HUES6 (cell line): Measurements from ENCODE around the gene PRDM16.

ENCODE experiments used
- H3K27ac ChIP-seq: 2 replicates; pipeline ENCODE4 v1.7.0; 2013; ENCODE audit warnings: low read depth, mild to moderate bottlenecking, low read length, inconsistent platforms
- H3K27me3 ChIP-seq: 2 replicates; pipeline ENCODE4 v1.6.1; 2013; ENCODE audit warnings: low read length; ENCODE audit not compliant: control insufficient read depth, insufficient read depth
- H3K36me3 ChIP-seq: 2 replicates; pipeline ENCODE4 v1.6.1; 2013; ENCODE audit warnings: low read length; ENCODE audit not compliant: control insufficient read depth, insufficient read depth
- H3K4me1 ChIP-seq: 2 replicates; pipeline ENCODE4 v1.6.1; 2013; ENCODE audit warnings: low read length; ENCODE audit not compliant: control insufficient read depth, insufficient read depth
- H3K4me3 ChIP-seq: 2 replicates; pipeline ENCODE4 v1.5.1; 2013; ENCODE audit warnings: low read depth, low read length
- H3K9ac ChIP-seq: one replicate; pipeline ENCODE4 v1.6.1; 2013; ENCODE audit warnings: mild to moderate bottlenecking, low read length
- H3K9me3 ChIP-seq: 2 replicates; pipeline ENCODE4 v1.6.1; 2013; ENCODE audit warnings: low read depth, low read length; ENCODE audit not compliant: control insufficient read depth, insufficient read depth

The PRDM16 gene

DNA sequence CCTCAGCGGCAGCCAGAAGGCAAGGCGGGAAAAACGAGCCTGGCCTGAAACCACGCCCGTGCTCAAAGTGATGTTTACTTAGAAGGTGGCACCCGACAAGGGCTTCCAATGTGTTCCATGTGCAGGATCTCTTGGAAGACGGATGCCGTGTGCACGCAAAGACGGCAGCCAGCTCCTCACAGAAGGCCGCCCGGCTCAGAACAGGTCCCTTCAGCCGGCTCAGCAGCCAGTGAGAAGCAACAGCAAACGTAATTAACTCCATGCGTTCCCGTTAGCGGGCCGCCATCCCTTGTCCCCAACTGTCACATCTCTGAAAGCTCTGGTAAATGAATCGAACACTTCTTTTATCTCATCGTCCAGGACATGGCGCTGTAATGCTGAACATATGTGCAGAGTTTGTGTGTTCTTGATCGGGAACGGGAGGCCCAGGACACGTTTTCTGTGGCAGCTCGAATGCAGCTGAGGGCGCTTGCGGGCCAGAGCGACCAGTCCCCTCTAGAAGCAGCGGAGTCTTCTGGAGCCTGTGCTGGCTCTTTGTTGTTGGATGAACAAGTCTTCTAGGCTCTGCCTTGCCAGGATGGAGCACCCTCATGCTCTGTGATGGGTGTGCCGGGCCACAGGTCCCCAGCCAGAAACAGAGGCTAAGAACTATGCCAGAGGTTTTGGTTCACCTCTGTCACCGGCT, 290.9 kb downstream of the PRDM16 start:
- Histone ChIP-seq H3K4me1 (peaks cover 13% of the 10 kb centered on the region; the same call in 1 of the 2 replicates), H3K9ac (no peak overlapping the region), H3K36me3 (no peaks in the 10 kb centered on the region), H3K27ac (no peak overlapping the region), H3K27me3 (peaks cover 4% of the 10 kb centered on the region; the same call in 1 of the 2 replicates), H3K4me3 (no peak overlapping the region), H3K9me3 (no peaks in the 10 kb centered on the region)

DNA sequence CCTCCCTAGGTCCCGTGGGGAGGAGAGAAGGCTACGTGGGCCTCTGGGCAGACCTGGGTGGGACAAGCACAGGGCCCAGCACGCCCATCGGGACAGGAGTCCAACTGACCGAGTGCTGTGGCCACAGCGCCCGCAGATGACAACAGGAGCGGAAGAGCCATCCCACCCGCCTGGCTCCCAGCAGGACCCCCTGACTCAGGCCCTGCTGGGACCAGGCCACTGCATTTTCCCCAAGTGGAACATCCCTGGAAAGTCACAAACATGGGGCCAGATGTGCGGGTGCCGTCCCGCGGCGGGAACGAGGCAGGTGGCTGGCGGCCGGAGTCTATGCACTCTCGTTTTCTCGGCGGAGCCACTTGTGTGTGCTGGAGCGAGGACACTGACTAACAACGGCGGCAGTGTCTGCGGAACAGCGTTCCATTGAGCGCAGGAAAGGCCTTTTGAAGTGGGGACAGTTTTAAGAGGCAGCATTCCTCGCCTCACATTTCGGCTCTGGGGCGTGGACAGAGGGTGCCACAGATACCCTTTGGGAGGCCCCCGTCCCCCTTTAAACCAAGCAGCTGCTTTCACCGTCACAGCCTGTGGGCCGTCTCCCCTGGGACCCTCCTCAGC, 291.7 kb downstream of the PRDM16 start:
- no peak overlapping the region for H3K4me3 ChIP-seq
- H3K9me3 ChIP-seq = no peaks in the 10 kb centered on the region
- H3K36me3 ChIP-seq = no peaks in the 10 kb centered on the region
- peaks cover 10% of the 10 kb centered on the region; the same call in 1 of the 2 replicates for H3K4me1 ChIP-seq
- no peak overlapping the region for H3K9ac ChIP-seq
- peaks cover 4% of the 10 kb centered on the region; the same call in 1 of the 2 replicates for H3K27me3 ChIP-seq
- H3K27ac ChIP-seq = no peak overlapping the region

DNA sequence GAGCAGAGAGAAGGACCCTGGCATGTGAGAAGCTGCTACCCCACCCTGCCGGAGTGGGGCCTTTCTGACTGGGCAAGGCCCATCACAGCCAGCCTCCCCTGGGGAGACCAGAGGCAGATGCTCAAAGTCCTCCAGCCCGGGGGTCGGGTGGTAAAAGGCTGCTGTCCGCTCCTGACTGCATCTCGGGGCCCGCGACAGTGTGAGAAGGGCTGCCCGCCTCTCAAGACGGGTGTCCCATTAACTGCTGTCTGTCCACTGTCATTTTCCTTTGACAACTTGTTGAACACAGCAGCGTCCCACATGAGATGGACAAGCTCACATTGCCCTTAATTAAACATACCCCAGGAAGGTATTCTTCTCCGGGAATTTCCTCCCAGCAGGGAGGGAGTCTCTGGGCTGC, 294.0 kb downstream of the PRDM16 start:
- H3K4me3 ChIP-seq = no peak overlapping the region
- no peak overlapping the region for H3K9ac ChIP-seq
- H3K4me1 ChIP-seq = peaks cover 3% of the 10 kb centered on the region; the same call in 1 of the 2 replicates
- H3K27ac ChIP-seq = no peak overlapping the region
- H3K9me3 ChIP-seq = no peaks in the 10 kb centered on the region
- H3K36me3 ChIP-seq = no peaks in the 10 kb centered on the region
- H3K27me3 ChIP-seq = peaks cover 4% of the 10 kb centered on the region; the same call in 1 of the 2 replicates

DNA sequence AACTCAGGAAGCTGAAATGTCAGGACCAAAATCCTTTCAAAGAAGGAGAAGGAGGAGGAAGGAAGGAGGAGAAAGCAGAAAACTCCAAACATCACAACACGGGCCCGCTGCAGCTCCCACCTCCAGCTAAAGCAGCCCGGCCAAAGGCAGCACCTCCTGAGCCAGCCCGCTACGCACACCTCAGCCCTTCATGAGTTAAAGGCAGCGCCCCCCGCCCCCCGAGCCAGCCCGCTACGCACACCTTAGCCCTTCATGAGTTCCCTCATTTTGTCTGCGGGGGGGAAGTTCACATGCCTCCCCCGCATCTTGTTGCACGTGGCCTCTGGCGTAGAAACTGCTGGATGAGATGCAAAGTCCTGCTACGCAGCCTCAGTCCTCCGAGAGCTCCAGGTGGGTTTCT, 294.8 kb downstream of the PRDM16 start:
- Histone ChIP-seq H3K27me3 (peaks cover 4% of the 10 kb centered on the region; the same call in 1 of the 2 replicates), H3K36me3 (no peaks in the 10 kb centered on the region)

DNA sequence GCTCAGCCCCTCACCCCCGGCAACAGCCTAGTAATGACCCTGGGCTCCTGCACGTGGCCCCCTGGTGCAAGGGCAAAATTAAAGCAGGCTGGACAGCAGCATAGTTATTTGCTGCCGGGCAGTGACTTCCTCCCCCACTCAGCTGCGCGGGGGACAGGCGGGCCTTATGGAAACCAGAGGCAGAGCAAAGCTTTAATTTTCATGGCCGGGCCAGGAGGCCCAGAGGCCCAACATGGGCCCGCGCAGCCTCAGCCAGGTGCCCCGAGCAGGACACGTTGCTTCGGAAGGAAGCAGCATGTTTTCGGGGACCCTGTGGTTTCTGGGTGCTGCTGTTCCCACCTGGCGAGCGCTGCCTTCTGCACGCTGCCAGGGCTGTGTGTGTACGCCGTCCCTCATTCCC, 295.5 kb downstream of the PRDM16 start:
- Histone ChIP-seq H3K27me3 (peaks cover 4% of the 10 kb centered on the region; the same call in 1 of the 2 replicates), H3K4me3 (no peak overlapping the region), H3K36me3 (no peaks in the 10 kb centered on the region), H3K27ac (no peak overlapping the region), H3K4me1 (peaks cover 12% of the 10 kb centered on the region), H3K9ac (no peak overlapping the region), H3K9me3 (no peaks in the 10 kb centered on the region)

More for the DNA sequence above, 294.8 kb downstream of the PRDM16 start:
- Histone ChIP-seq H3K4me3 (no peak overlapping the region), H3K4me1 (peaks cover 4% of the 10 kb centered on the region; the same call in 1 of the 2 replicates), H3K27ac (no peak overlapping the region), H3K9me3 (no peaks in the 10 kb centered on the region), H3K9ac (no peak overlapping the region)

DNA sequence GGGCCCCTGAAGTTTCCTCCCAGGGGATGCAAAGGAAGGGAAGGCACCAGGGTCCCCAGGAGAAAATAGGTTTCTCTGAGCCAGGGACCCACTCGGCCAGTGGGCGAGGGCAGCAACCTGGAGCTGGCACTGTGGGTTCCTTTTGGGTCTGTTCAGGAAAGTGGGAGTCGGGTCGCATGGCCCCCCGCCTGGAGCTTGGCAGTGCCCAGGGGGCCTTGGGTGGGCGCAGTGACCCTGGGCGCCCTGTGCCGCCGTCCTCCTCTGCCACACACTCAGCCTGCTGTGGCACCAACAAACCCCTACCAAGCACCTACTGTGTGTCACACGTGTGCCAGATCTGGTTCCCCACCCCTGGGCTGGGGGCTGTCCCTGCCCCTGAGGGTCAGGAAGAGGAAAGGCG, 296.0 kb downstream of the PRDM16 start:
- H3K4me3 ChIP-seq = no peak overlapping the region
- H3K9ac ChIP-seq = no peak overlapping the region
- H3K36me3 ChIP-seq = no peaks in the 10 kb centered on the region
- H3K9me3 ChIP-seq = no peaks in the 10 kb centered on the region
- H3K27me3 ChIP-seq = peaks cover 4% of the 10 kb centered on the region; the same call in 1 of the 2 replicates
- H3K4me1 ChIP-seq = peaks cover 16% of the 10 kb centered on the region
- H3K27ac ChIP-seq = no peak overlapping the region

DNA sequence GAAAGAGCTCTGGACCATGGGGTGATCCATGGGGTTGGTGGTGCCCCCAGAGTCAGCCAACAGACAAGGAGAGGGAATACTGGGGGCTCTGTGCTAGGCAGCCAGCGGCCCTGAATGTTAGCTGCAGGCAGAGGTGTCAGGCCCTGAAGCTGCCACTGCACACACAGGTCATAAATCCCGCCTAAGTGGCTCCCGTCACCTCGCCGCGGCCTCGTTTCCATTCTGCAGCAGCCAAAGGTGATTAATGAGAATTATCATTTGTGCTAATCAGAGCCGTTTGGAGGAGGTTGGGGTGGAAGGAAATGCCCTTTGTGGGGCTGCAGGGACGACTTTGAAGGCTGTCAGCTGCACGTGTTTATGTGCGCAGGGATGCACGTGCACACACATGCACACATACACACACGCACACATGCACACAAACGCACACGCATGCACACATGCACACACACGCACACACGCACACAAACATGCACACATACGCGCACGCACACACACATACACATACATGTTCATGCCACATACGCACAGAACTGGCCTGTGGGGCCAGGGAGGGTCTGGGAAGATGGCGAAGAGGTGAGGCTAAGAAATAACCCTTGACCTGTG, 296.6 kb downstream of the PRDM16 start:
- H3K27ac ChIP-seq = no peak overlapping the region
- H3K9me3 ChIP-seq = no peaks in the 10 kb centered on the region
- peaks cover 4% of the 10 kb centered on the region; the same call in 1 of the 2 replicates for H3K27me3 ChIP-seq
- H3K9ac ChIP-seq = no peak overlapping the region
- H3K4me3 ChIP-seq = no peak overlapping the region
- H3K4me1 ChIP-seq = peaks cover 16% of the 10 kb centered on the region
- no peaks in the 10 kb centered on the region for H3K36me3 ChIP-seq

DNA sequence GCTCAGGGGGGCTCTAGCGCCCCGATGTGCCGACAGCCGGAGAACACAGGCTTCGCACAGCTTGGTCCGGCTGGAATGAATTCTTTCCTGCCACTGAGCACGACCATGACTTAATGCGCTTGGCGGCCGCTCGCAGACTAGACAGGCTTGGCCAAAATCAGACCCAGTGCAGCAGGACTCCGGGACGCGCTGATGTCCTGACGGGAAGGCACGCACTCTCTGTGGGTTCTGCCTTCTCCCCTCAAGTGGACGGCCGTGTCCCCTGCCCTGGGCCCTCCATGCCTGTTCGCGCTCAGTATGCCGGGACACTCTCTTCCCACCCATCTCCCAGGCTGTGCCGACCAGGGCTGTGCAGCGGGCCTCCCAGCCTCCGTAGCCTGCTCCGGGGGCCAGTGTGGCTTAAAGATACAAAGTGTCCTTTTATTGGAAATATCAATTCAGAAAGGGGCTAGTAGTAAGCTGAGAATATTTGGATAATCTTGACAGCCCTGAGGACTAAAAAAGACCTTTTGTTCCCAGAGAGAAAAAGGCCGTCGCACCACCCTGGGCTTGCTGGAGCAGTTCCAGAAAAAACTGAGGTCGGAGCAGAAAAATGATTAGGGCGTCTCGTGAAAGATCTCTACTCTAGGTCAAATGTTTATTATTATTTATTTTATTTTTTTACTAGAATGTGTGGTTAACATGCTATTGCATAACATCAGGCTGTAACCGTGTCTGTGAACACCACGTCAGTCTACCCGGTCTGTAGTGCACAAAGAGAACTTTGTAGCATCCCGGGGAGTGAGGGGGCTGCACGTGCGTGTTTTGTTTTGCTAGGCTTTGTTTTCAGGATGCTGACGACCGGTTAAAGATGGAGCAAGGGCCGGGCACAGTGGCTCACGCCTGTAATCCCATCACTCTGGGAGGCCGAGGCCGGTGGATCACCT, 297.4 kb downstream of the PRDM16 start:
- peaks cover 4% of the 10 kb centered on the region; the same call in 1 of the 2 replicates for H3K27me3 ChIP-seq
- peaks cover 16% of the 10 kb centered on the region for H3K4me1 ChIP-seq
- H3K27ac ChIP-seq = no peak overlapping the region
- no peak overlapping the region for H3K4me3 ChIP-seq
- no peaks in the 10 kb centered on the region for H3K36me3 ChIP-seq
- no peaks in the 10 kb centered on the region for H3K9me3 ChIP-seq
- no peak overlapping the region for H3K9ac ChIP-seq

DNA sequence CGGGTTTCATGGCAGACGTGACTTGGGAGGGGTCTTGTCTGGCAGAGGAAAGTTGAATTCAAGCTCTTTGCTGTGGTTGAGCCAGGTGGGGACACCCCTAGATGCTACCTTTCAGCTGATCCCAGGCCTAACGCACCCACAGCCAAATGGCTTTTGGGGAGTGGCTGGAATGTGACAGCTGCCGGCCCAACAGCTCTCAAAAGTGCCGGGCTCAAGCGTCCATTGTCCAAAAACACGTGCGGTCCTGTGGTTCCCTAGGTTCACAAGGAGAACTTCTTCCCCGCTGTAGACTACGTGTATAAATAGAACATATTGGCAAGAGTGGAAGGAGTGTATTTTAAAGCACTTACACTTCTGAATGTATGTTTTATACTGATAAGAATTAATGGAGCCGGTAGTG, 298.4 kb downstream of the PRDM16 start:
- Histone ChIP-seq H3K4me3 (no peak overlapping the region), H3K9me3 (no peaks in the 10 kb centered on the region), H3K27me3 (peaks cover 4% of the 10 kb centered on the region; the same call in 1 of the 2 replicates), H3K36me3 (no peaks in the 10 kb centered on the region), H3K27ac (no peak overlapping the region), H3K9ac (no peak overlapping the region), H3K4me1 (peaks cover 16% of the 10 kb centered on the region)

DNA sequence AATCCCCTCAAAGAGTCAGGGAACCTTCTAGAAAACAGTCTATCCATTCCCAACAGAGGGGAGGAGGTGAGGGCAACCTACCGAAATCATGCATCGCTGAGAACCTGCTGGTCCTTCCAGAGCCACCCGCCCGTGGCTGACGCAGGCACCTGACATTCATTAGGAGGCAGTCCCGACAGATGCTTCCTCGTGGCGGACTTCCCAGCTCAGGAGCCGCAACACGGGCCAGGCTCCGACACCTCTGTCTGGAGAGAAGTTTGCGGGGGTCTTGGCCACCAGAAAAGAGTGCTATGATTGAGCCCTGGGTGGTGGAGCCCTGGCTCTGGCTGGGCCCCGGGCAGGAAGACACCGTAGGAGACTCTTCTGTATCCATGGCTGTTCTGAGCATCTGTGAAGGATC, 299.1 kb downstream of the PRDM16 start:
- no peak overlapping the region for H3K9ac ChIP-seq
- H3K36me3 ChIP-seq = no peaks in the 10 kb centered on the region
- peaks cover 16% of the 10 kb centered on the region for H3K4me1 ChIP-seq
- no peaks in the 10 kb centered on the region for H3K9me3 ChIP-seq
- H3K27me3 ChIP-seq = no peaks in the 10 kb centered on the region; the same call in 1 of the 2 replicates
- no peak overlapping the region for H3K4me3 ChIP-seq
- no peak overlapping the region for H3K27ac ChIP-seq
